BLaER1 treated with 17β-estradiol and CSF1 and Interleukin-3, amounts not matched to agents 10 nM and 100 nM (cell line): ENCODE results near the gene PTAR1.
"Not testable (repeated sequence)": the region's sequence is repeated elsewhere in the genome, so short reads cannot be mapped to it uniquely, and the experiment has no call there.

Experiments
- H3K27ac ChIP-seq, 11 experiments: shearing (Covaris generic); formaldehyde crosslinking; 2 replicates each; pipeline ENCODE4 v1.8.1; 2022
- H3K27me3 ChIP-seq, 11 experiments: shearing (Covaris generic); formaldehyde crosslinking; 2 replicates each; pipeline ENCODE4 v1.8.1; 2022
- H3K36me3 ChIP-seq, 11 experiments: shearing (Covaris generic); formaldehyde crosslinking; 2 replicates each; pipeline ENCODE4 v1.8.1; 2022
- H3K4me1 ChIP-seq, 10 experiments: shearing (Covaris generic); formaldehyde crosslinking; 2 replicates each; pipeline ENCODE4 v1.8.1; 2022
- H3K4me2 ChIP-seq, 11 experiments: shearing (Covaris generic); formaldehyde crosslinking; 2 replicates each; pipeline ENCODE4 v1.8.1; 2022
- H3K4me3 ChIP-seq, 10 experiments: shearing (Covaris generic); formaldehyde crosslinking; 2 replicates each; pipeline ENCODE4 v1.8.1; 2022
- H3K9ac ChIP-seq, 11 experiments: shearing (Covaris generic); formaldehyde crosslinking; 2 replicates each; pipeline ENCODE4 v1.8.1; 2022
- H3K9me3 ChIP-seq, 11 experiments: shearing (Covaris generic); formaldehyde crosslinking; replicated peaks in 1 of 11; 2 replicates each; pipeline ENCODE4 v1.8.1; 2022
- H4K20me1 ChIP-seq, 11 experiments: shearing (Covaris generic); formaldehyde crosslinking; 2 replicates each; pipeline ENCODE4 v1.8.1; 2022
- Cebpa-rat ChIP-seq, 11 experiments: shearing (Covaris generic); IDR thresholded peaks; 2 replicates each; pipeline ENCODE4 v1.8.1; 2022

PTAR1 gene

DNA sequence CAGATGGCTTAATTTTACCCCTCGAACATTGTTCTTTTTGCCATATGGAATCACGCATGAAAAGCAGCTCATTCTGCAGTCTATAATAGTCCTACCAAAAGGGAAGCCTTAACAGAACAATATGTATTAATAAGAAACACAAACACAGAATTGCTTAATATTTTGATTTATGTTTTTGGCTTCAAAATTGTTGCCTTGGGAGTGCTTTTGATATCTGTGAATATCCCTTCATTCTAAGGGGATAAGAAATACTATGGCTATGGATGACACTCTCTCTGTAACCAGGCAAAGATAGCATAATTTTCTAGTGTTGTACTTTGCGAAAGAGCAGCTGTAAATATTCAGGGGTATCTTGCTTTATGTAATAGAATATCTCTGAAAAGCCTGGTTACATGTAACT is 34.5 kb upstream of the PTAR1 start:
- peaks cover 0 to 2% (median 0%) of the 10 kb centered on the region in 11 experiments; a peak in 9 of 22 replicates for H3K9me3 ChIP-seq
- TF ChIP-seq Cebpa-rat (IDR thresholded peaks at IDR 0.05), result no peak
- no peak overlapping the region for H3K27ac ChIP-seq
- no peak overlapping the region for H3K4me3 ChIP-seq
- H3K27me3 ChIP-seq, result no peaks in the 10 kb centered on the region
- no peaks in the 10 kb centered on the region for H3K36me3 ChIP-seq
- no peaks in the 10 kb centered on the region for H3K4me1 ChIP-seq
- H3K9ac ChIP-seq, result no peak overlapping the region
- no peak overlapping the region for H3K4me2 ChIP-seq
- no peaks in the 10 kb centered on the region for H4K20me1 ChIP-seq

DNA sequence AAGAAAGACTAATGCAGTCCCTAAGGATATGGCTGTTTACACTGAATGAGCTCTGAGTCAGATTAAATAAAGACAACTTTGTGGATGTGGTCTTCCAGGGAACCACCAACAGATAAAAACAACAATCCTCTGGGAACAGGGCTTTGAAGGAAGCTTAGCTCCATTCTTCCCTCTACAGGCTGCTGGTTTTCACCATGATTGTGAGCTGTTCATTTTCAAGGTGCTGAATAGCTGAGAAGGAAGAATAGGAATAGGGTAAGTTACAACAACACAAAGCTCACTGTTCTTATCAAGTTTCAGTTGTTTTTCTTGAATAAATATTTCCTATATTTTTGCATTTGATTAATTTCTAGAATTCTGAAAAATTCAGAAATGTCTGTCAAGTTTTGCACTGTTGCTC is 25.9 kb upstream of the PTAR1 start:
- no peaks in the 10 kb centered on the region for H3K27me3 ChIP-seq
- no peak for TF ChIP-seq Cebpa-rat (IDR thresholded peaks at IDR 0.05)
- H3K27ac ChIP-seq, result no peak overlapping the region
- no peaks in the 10 kb centered on the region for H3K36me3 ChIP-seq
- H3K9ac ChIP-seq, result no peak overlapping the region
- H4K20me1 ChIP-seq, result no peaks in the 10 kb centered on the region
- no peak overlapping the region for H3K4me3 ChIP-seq
- no peaks in the 10 kb centered on the region for H3K4me1 ChIP-seq
- no peaks in the 10 kb centered on the region for H3K9me3 ChIP-seq
- no peak overlapping the region for H3K4me2 ChIP-seq

DNA sequence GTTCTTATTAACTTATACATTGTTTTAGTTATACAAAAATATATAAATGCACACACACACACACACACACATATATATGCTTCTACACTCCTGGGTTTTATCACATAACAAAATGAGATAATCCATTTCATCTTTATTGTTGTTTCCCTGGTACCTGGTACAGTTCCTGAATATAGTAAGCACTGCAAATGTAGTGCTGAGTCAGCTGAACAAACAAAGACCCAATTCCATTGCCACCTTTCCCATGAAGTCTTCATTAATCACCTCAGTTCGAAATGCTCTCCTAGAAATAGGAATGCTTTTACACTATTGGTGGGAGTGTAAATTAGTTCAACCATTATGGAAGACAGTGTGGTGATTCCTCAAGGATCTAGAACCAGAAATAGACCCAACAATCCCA is 13.4 kb upstream of the PTAR1 start:
- Histone ChIP-seq H3K4me1 (peaks cover 0 to 5% (median 0%) of the 10 kb centered on the region in 10 experiments; a peak in 3 of 20 replicates), H3K4me3 (no peak overlapping the region), H3K27ac (no peak overlapping the region), H4K20me1 (no peaks in the 10 kb centered on the region), H3K27me3 (no peaks in the 10 kb centered on the region), H3K36me3 (no peaks in the 10 kb centered on the region), H3K9ac (no peak overlapping the region), H3K9me3 (0 out of 22 replicates have a peak, but pooled peaks cover 0 to 2% (median 0%) of the 10 kb centered on the region in 11 experiments), H3K4me2 (no peak overlapping the region)
- TF ChIP-seq Cebpa-rat (IDR thresholded peaks at IDR 0.05), result no peak

DNA sequence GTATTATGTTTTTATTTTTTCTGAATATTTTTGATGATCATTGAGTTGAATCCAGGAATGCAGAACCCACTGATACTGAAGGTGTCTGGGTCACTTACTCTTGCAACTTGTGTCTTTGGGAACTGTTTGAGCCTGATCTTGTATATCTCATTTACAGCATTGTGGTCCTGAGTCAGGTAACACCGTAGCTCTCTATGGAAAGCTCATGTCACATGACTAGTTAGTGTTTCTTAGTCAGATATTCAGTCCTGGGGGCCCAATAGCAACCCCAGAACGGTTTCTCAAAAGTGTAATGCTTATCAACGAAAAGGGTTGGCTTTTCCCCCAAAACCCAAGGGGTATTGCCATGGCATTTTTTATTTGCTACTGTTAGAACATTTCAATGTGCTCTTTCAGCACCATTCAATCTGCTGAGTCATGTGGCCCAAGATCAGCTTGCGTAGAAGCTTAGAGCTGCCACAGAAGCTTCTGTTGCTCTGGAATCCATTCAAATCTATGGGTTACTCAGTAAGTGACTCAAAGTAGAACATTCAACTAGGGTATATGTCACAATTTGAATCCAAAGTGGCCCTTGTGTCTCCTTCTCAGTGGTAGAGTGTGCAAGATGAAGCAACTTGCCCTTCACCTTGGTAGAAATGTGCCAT is 12.1 kb upstream of the PTAR1 start:
- no peaks in the 10 kb centered on the region for H3K9me3 ChIP-seq

DNA sequence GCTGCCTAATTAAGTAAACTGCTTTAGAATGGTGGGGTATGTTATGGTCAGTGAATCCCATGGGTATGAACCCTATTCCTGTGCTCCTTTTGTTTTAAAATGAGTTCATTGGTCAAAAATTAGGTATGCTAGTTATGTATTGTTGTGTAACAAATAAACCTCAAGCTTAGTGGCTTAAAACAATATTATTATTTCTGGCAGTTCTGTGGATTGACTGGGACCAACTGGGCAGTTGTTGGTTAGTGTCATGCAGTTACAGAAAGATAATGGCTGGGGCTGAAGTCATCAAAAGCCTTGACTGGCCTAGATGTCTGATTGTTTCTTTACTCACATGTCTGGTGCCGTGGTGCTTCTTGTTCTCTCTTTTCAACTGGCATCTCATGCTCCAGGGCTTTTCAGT is 8.9 kb upstream of the PTAR1 start:
- no peak for TF ChIP-seq Cebpa-rat (IDR thresholded peaks at IDR 0.05)
- Histone ChIP-seq H3K27ac (no peak overlapping the region), H3K4me2 (peak overlapping the region in 1 of 11 experiments; percentile 21; a peak in 1 of 22 replicates), H3K4me1 (peaks cover 0 to 5% (median 0%) of the 10 kb centered on the region in 10 experiments; a peak in 3 of 20 replicates), H4K20me1 (no peaks in the 10 kb centered on the region), H3K36me3 (no peaks in the 10 kb centered on the region), H3K9ac (no peak overlapping the region), H3K9me3 (no peaks in the 10 kb centered on the region), H3K27me3 (no peaks in the 10 kb centered on the region), H3K4me3 (no peak overlapping the region)

More for the DNA sequence above, 12.1 kb upstream of the PTAR1 start:
- H3K4me1 ChIP-seq, result peaks cover 0 to 5% (median 0%) of the 10 kb centered on the region in 10 experiments; a peak in 3 of 20 replicates
- no peak overlapping the region for H3K9ac ChIP-seq
- H4K20me1 ChIP-seq, result no peaks in the 10 kb centered on the region
- H3K36me3 ChIP-seq, result no peaks in the 10 kb centered on the region
- TF ChIP-seq Cebpa-rat (IDR thresholded peaks at IDR 0.05), result no peak
- no peak overlapping the region for H3K27ac ChIP-seq
- no peak overlapping the region for H3K4me3 ChIP-seq
- H3K4me2 ChIP-seq, result no peak overlapping the region
- no peaks in the 10 kb centered on the region for H3K27me3 ChIP-seq

DNA sequence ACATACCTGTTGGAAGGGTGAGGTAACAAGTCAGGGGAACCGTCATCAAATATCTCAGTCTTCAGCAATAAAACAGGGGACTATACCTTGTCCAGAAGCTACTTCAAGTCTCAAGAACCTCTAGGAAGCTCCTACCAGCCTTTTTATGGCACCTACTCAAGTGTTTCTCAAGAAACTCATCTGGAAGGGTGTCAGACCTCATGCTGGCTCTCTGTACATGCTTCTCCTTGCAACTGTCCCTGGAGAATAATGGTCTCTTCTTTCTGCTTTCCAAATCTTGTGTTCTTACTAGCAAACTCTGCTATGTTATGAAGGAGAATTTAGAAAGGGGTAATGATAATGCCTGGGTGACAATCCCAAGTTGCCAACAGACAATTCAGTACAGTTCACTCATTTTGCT is 8.3 kb upstream of the PTAR1 start:
- H3K4me1 ChIP-seq, result peaks cover 0 to 5% (median 0%) of the 10 kb centered on the region in 10 experiments; a peak in 3 of 20 replicates
- H4K20me1 ChIP-seq, result no peaks in the 10 kb centered on the region
- no peak overlapping the region for H3K4me2 ChIP-seq
- H3K9ac ChIP-seq, result no peak overlapping the region
- no peak overlapping the region for H3K4me3 ChIP-seq
- no peak for TF ChIP-seq Cebpa-rat (IDR thresholded peaks at IDR 0.05)
- H3K36me3 ChIP-seq, result no peaks in the 10 kb centered on the region
- no peaks in the 10 kb centered on the region for H3K9me3 ChIP-seq
- no peak overlapping the region for H3K27ac ChIP-seq
- H3K27me3 ChIP-seq, result no peaks in the 10 kb centered on the region

DNA sequence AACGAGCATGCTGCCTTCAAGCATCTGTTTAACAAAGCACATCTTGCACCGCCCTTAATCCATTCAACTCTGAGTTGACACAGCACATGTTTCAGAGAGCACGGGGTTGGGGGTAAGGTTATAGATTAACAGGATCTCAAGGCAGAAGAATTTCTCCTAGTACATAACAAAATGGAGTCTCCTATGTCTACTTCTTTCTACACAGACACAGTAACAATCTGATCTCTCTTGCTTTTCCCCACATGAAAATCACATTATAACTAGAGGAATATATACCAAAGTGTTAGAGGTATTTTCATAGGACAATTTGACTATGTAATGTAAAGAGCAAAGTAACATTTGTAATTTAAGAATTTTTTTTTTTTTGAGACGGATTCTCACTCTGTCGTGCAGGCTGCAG is 4.1 kb upstream of the PTAR1 start:
- not testable (repeated sequence) for H3K27ac ChIP-seq, H3K9me3 ChIP-seq, H3K4me1 ChIP-seq, H3K36me3 ChIP-seq, H3K27me3 ChIP-seq, H4K20me1 ChIP-seq, H3K4me3 ChIP-seq, H3K4me2 ChIP-seq, H3K9ac ChIP-seq

DNA sequence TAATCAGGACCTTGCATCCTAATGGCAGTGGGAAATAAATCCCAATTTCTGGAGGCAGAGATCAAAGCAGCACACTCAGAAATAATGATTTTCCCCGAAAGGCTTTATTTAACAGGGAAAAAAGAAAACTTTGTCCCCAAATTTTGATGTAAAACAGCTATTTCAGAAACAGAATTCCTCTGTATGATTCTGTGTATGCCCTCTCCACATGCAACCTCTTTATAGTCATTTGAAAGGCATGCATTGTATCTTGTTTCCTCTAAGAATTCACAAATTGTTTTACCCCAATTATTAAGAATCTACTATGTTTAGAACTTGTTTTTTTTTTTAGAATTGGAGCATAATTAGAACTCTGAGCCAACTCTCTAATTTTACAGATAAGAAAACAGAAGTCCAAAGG is 2.7 kb upstream of the PTAR1 start:
- Histone ChIP-seq H3K4me3 (no peak overlapping the region), H4K20me1 (no peaks in the 10 kb centered on the region), H3K36me3 (peaks cover 0 to 3% (median 0%) of the 10 kb centered on the region in 11 experiments; a peak in 4 of 22 replicates), H3K27me3 (no peaks in the 10 kb centered on the region), H3K27ac (no peak overlapping the region), H3K9me3 (no peaks in the 10 kb centered on the region; a peak in 1 of 22 replicates), H3K4me1 (peaks cover 10 to 18% (median 13%) of the 10 kb centered on the region in 10 experiments), H3K9ac (no peak overlapping the region), H3K4me2 (no peak overlapping the region)
- TF ChIP-seq Cebpa-rat (IDR thresholded peaks at IDR 0.05), result no peak

DNA sequence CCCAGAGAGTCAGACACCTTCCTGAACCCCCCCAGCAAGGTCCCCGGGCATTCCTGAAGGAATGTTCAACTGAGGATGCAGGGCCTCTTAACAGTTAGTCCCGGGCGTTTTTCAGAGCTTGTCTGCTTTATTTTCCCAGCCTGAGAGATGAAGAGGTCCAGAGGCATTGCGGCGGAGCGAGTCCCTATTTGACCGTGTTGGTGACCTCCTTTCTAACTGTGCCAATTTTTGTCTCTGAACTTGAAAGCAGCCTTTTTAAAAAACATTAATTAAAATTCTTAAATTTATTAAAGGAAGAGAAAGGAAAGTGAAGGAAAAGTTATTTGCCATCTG is 433 bp upstream of the PTAR1 start:
- Histone ChIP-seq H3K9me3 (no peaks in the 10 kb centered on the region; a peak in 1 of 22 replicates), H3K4me2 (peak overlapping the region; percentile 74 to 96 (median 79)), H3K9ac (peak overlapping the region; percentile 66 to 99 (median 97); a peak in 21 of 22 replicates), H3K36me3 (peaks cover 0 to 21% (median 12%) of the 10 kb centered on the region in 11 experiments; a peak in 11 of 22 replicates), H3K4me1 (peaks cover 11 to 23% (median 16%) of the 10 kb centered on the region in 10 experiments), H3K27me3 (no peaks in the 10 kb centered on the region), H3K4me3 (peak overlapping the region; percentile 82 to 98 (median 88)), H3K27ac (peak overlapping the region; percentile 91 to 99 (median 96); a peak in 21 of 22 replicates), H4K20me1 (peaks cover 0 to 20% (median 4%) of the 10 kb centered on the region in 11 experiments; a peak in 9 of 22 replicates)
- no peak for TF ChIP-seq Cebpa-rat (IDR thresholded peaks at IDR 0.05)

DNA sequence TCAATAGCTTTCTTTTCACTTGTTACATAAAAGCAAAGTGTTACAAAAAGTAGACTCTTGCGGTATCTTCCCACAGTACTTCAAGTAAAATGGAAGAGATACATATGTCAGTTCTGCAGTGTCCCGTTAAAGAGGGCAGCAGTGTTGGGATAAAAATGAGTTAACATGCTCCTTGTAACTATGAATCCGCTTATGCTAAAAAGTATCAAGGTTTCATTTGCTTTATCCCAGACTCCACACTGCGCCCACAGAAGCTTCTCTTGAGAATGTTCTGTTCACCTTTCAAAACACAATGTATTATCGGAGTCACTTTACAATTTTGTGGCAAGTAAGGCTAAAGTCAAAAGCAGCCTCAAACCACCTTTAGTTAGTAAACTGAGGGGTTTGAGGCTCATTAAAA is 790 bp downstream of the PTAR1 start:
- peaks cover 11 to 23% (median 16%) of the 10 kb centered on the region in 10 experiments for H3K4me1 ChIP-seq
- H4K20me1 ChIP-seq, result peaks cover 0 to 27% (median 5%) of the 10 kb centered on the region in 11 experiments; a peak in 11 of 22 replicates
- peaks cover 0 to 32% (median 16%) of the 10 kb centered on the region in 11 experiments; a peak in 14 of 22 replicates for H3K36me3 ChIP-seq
- H3K27me3 ChIP-seq, result no peaks in the 10 kb centered on the region
- H3K4me2 ChIP-seq, result peak overlapping the region; percentile 78 to 96 (median 86)
- no peaks in the 10 kb centered on the region; a peak in 1 of 22 replicates for H3K9me3 ChIP-seq
- H3K27ac ChIP-seq, result peak overlapping the region; percentile 91 to 99 (median 96)
- H3K9ac ChIP-seq, result peak overlapping the region; percentile 93 to 99 (median 97)
- H3K4me3 ChIP-seq, result peak overlapping the region; percentile 82 to 98 (median 88)
- no peak for TF ChIP-seq Cebpa-rat (IDR thresholded peaks at IDR 0.05)
